ENCODE measurements around the gene DOK6. TPM values are rescaled to one million over a fixed set of nuclear protein-coding genes. Genes with fewer than 3 reads are reported as not detected.

DOK6 gene
- total and polyA plus RNA-seq, 2 donors (not counting 3 experiments of a cell fraction or from before 2014, with no cell fraction given): under 0.01 TPM; not detected in 1

- H3K9me3 ChIP-seq (replicated peaks; ENCODE audit: control insufficient read depth, insufficient read depth, low read length): no peaks in the 10 kb centered on the region
- no peak overlapping the region for H2AFZ ChIP-seq (ENCODE audit: low read depth, low read length)
- TF ChIP-seq POLR2AphosphoS5 (IDR thresholded peaks at IDR 0.05; ENCODE audit: insufficient read depth, low read depth, low read length): no peak
- TF ChIP-seq EZH2 (IDR thresholded peaks at IDR 0.05; ENCODE audit: borderline replicate concordance, low read depth, low read length, severe bottlenecking): no peak
- TF ChIP-seq POLR2A (IDR thresholded peaks at IDR 0.05; ENCODE audit: low read depth, low read length): no peak
- no peak for TF ChIP-seq MYC (IDR thresholded peaks at IDR 0.05; ENCODE audit: low read depth, low read length)
- no peak for TF ChIP-seq JUN (IDR thresholded peaks at IDR 0.05; ENCODE audit: borderline replicate concordance, insufficient read depth, insufficient read length, low read depth)
- TF ChIP-seq FOS (IDR thresholded peaks at IDR 0.05; ENCODE audit: borderline replicate concordance, insufficient read depth, low read length): no peak
- no peak for TF ChIP-seq GATA2 (IDR thresholded peaks at IDR 0.05; ENCODE audit: insufficient read depth, insufficient read length, low read depth, low read length)
- TF ChIP-seq MAX (IDR thresholded peaks at IDR 0.05; ENCODE audit: insufficient read depth, insufficient read length): no peak
- TF ChIP-seq CTCF (IDR thresholded peaks at IDR 0.05; ENCODE audit: extremely low read depth in 1 of 2, insufficient read depth in 1 of 2, low read depth in 1 of 2, low read length in 2 of 2): no peak
- H3K4me3 ChIP-seq (replicated peaks in 1 of 3; ENCODE audit: insufficient read depth in 1 of 3, low read depth in 1 of 3, low read length in 3 of 3): no peak overlapping the region
- H3K9ac ChIP-seq (replicated peaks; ENCODE audit: extremely low read depth, insufficient read depth, low read length): no peak overlapping the region
- no peaks in the 10 kb centered on the region for H3K9me1 ChIP-seq (replicated peaks; ENCODE audit: control insufficient read depth, extremely low read depth, insufficient read depth, low read length)
- intact Hi-C loops (cut with micrococcal nuclease): no loop called here
- no peaks in the 10 kb centered on the region for H4K20me1 ChIP-seq (replicated peaks; ENCODE audit: control insufficient read depth, extremely low read depth, insufficient read depth, low read length)
- H3K79me2 ChIP-seq (ENCODE audit: control insufficient read depth, insufficient read depth, low read length): no peaks in the 10 kb centered on the region
- no peaks in the 10 kb centered on the region for H3K4me1 ChIP-seq (ENCODE audit: control insufficient read depth, extremely low read depth, insufficient read depth, low read length)
- FAIRE-seq: no peak
- CTCF ChIA-PET: no interaction called here
- H3K27me3 ChIP-seq (ENCODE audit: control insufficient read depth in 2 of 2, insufficient read depth in 2 of 2, low read length in 2 of 2): no peaks in the 10 kb centered on the region
- no peak overlapping the region for H3K27ac ChIP-seq (ENCODE audit: insufficient read depth, low read depth, low read length)
- DNase-seq (ENCODE audit: low read depth, low spot score): no peak
- no TSS peak for BruUV-seq (replicated peaks)
- no peaks in the 10 kb centered on the region for H3K36me3 ChIP-seq (ENCODE audit: control insufficient read depth in 2 of 2, extremely low read depth in 1 of 2, insufficient read depth in 2 of 2, low read length in 2 of 2)
- POLR2A ChIA-PET: no interaction called here
- no peak overlapping the region for H3K4me2 ChIP-seq (ENCODE audit: insufficient read depth, low read length)
- dilution Hi-C loops (cut with MboI; ENCODE audit: extremely low pct_ligation_motif_present, low sequenced_read_pairs): no loop called here
These were observed 225.5 kb downstream of the DOK6 start for GRCh38 chr18:69626171-69626570.

Data from endothelial cell of umbilical vein (primary cell).